ENCODE results near the gene KLC1. TPM values are rescaled to one million over a fixed set of nuclear protein-coding genes. Genes with fewer than 3 reads are reported as not detected.

Gene KLC1
- polyA plus RNA-seq, 3 donors, result 81.6 to 89.5 (median 85.6) TPM

DNA sequence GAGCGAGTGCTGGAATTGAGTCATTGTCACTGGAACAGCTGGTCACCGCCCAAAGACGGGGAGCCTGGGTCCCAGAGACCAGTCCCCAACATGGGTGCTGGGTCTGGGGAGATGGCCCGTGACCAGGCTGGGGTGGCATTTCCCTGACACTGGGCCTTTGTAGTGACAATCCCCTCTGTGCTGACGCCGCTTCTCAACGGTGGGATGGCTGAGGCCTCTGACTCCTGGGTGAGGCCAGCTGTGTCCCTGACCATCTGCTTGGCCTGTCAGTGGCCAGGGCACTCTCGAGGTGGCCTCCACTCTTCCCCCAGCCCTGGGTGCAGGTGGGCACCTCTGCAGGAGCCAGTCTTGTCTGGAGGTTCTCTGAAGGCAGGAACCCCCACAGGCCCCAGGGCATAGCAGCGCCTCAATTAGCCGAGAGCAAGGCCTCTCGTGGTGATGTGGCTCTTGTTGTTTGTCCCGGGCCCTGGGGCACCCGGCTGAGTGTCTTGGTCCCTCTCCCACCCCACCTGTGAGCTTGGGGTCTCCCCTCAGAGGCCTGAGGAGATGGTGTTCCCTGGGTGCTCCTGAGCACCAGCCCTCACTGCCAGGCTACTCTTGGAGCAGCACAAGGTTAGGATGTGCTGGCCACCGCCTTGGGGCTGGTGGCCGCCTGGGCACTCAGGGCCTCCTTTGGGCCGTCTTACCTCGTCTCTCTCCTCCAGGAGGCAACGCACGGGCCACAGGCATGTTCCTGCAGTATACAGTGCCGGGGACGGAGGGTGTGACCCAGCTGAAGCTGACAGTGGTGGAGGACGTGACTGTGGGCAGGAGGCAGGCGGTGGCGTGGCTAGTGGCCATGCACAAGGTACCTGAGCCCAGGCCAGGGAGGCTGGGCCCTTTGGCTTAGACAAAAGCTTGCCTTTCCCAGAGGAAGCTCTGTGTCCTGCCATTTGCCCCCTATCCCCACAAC lies 103.2 kb downstream of the KLC1 start:
- no peak for DNase-seq (ENCODE audit: low read depth in 3 of 3, low spot score in 2 of 3)

DNA sequence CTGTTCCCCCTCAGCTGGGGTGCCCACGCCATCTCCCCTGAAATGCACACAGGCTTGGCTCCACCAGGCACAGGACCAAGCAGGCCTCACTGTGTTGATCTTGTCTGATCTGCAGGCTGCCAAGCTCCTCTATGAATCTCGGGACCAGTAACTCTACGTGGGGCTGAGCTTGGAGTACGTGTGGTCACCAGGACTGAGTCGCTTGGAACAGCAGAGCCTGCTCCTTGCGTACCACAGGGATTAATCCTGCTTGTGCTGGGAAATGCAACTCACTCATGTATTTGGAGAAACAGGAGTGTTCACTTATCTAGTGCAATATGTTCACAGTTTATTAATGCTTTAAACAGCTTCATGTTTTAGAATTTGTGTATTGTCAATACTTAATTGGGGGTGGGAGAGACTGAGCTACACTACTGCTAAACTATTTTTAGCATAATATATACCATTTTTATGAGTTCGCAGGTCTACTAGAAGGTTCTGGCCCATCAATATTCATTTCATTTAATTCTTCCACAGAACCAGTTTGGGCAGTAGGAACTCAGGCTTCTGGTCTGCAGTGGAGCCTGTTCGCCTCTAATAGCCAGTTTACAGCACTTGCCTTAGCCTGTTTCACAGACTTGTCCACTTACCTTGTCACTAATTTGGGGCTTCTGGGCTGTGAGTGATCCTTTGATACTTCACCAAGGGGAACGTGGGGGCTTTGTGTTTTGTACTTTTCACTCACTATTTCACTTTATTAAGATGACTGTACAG lies 104.0 kb downstream of the KLC1 start:
- no peak for DNase-seq (ENCODE audit: low read depth in 3 of 3, low spot score in 2 of 3)

DNA sequence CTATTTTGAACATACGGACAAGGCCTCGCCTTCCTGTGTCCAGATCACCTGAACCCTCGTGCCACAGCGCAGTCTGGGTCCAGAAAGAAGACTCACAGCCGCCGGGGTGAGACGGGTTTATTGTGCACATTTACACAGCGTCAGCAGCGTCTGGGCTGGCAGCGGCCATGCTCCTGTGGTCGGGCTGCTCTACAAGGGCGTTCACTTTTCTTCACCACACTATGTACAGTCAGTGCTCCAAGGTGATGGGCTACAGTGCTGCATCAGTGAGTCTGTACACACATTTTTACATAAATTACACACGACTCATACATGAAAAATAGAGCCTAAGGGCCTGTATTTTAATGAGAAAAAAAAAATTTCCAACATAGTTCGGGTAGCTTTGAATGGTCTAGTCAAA lies 104.6 kb downstream of the KLC1 start:
- no peak for DNase-seq (ENCODE audit: low read depth in 3 of 3, low spot score in 2 of 3)

DNA sequence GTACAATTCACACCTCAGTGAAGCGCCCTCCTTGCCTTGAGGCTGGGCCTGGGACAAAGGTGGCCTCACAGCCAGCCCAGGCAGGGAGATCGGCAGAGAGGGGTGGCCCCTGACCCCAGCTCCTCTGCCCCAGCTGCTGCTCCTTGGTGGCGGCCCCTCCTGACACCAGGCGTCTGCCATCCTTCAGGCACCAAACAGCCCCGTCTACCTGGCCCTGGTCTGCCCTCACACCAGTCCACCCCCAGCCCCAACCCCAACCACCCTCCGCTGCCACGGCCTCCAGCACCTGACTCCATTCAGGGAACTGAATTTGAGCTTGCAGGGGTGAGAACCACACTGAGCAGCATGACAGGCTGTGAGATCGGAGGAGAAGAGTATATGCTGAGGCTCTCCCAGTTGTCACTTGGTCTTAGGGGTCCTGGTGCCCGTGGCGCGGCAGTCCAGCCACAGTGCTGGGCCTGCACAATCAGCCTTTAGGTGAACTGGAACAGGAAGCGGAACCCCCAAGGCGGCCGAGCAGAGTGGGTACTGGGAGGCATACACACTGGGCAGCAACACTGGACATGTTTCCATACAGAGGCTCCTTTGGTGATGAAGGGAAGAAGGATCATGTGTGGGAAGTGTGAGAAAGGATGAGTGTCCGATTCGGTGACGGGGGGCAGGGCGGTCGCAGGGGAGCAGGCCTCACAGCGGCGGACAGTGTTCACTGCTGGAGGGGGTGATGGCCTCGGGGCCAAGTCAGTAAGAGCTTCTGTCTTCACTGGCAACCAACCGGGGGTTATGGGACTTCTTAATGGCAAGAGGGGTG lies 105.3 kb downstream of the KLC1 start:
- DNase-seq (ENCODE audit: low read depth in 3 of 3, low spot score in 2 of 3), result no peak

DNA sequence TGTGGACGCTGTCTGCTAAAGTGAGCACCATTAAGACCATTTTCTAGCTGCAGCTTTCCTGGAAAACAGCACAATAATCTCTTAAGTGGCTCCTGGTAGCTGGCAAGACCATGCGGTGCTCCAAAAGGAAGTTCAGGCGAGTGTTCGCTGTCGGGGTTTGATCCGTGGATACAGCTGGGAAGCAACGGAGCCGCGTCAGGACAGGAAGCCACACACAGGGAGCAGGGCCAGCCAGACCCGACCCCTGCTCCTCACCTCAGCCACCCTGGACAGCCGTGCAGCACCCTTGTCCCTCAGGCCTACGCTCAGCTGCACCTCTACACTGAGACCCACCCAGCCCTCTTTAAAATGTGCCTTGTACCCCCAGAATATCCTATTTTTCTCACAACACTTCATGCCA lies 106.0 kb downstream of the KLC1 start:
- no peak for DNase-seq (ENCODE audit: low read depth in 3 of 3, low spot score in 2 of 3)

DNA sequence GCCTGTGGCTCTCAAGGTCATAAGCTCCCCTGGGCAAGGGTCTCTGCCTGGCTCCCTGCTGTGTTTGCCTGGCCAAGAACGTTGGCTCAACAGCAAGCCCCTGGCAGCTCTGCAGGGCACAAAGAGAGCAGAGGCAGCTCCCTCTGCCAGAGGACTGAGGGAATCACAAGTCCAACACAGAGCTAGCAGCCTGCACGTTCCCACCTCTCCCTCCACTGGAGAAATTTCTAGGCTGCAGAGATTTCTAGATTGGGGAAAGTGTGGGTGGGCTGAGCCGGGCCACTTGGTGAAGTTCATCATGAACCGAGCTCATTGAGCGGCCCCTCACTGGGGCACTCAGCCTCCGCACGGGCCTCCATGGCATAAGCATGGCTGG lies 106.4 kb downstream of the KLC1 start:
- DNase-seq (ENCODE audit: low read depth in 3 of 3, low spot score in 2 of 3), result no peak

DNA sequence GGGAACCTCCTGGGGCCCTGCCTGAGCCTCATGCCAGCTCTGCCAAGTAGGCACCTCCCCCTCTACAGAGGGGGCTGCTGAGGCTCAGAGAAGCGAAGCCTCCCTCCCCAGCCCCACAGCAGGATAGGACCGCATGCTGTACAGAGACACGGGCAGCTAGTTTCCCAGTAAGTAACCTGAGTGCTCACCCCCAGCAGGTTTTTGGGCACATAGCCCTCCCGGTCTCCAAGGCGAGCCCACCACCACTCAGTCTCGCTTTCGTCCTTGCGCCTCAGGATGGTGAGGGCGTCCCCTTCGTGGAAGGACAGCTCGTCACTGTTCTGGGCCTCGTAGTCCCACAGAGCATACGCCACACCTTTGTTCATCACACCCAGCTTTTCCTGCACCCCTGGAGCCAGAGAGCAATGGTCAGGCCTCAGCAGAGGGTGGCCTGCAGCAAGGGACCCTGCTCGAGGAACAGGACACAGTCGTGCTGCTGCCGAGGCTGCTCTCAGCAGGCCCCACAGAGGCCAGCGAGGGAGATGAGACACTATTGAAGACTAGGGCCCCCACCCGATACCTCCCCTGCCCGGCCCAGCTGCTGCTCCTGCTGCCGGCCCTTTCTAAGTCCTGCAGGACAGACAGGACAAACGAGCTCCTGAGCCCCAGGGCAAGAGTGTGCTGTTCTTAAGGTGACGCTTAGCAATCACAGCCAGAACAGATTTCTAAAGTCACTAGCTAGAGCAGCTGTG lies 107.0 kb downstream of the KLC1 start:
- no peak for DNase-seq (ENCODE audit: low read depth in 3 of 3, low spot score in 2 of 3)

DNA sequence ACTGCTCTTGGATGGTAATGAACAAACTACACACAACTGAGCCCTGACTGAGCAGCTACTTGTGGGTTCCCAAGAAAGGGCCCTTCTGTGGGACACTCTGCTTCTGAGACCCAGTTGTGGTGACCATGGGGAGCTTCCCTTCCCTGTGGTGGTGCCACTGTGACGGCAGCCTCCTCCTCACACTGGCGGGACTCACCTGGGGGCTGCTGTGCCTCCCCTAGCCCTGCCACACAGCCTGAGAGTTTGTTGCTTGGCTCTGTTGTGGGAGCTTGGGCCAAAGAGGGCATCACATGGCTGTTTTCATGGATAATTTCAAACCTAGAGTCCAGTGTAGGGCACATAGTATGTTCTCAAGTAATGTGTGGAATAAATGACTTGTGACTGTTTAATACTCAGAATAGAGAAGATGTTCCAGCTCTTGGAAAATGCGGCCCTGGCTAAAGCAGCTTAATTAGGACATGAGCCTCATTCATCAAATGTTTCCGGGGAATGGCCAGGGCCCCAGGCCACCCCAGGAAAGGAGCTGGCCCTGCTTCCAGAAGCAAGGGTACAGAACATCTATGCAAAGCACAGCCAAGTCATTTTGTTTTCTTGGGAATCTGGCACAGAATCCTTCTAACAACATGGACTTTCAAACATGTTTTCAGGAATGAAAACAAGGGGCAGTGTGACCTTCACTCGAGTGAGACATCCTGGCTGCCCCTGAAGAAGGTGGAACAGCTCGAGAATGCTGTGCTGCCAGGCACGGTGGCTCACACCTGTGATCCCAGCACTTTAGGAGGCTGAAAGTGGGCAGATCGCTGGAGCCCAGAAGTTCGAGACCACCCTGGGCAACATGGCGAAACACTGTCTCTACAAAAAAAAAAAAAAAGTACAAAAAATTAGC lies 107.8 kb downstream of the KLC1 start:
- no peak for DNase-seq (ENCODE audit: low read depth in 3 of 3, low spot score in 2 of 3)

DNA sequence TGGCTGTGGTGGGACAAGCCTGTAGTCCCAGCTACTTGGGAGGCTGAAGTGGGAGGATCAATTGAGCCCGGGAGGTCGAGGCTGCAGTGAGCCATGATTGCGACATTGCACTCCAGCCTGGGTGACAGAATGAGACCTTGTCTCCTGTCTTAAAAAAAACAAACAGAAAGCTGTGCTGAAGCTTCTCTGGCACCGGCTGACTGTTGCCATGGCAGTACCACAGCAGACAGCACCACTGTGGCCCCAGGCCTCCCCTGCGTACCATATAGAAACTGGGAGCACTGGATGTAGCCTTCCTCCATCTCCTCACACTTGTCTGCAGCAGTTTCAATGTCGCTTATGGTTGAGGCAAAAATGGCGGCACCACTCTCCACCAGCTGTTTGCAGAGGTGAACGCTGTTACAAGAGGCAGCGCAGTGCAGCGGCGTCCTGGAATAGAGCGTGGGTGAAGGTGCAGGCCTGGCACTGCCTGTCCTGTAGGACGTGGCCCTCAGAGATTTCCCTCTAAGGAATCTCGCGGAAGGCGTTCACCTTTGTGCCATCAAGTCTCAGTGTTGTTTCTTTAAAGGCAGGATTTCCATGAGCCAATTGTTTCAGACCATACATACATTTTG lies 108.5 kb downstream of the KLC1 start:
- no peak for DNase-seq (ENCODE audit: low read depth in 3 of 3, low spot score in 2 of 3)

DNA sequence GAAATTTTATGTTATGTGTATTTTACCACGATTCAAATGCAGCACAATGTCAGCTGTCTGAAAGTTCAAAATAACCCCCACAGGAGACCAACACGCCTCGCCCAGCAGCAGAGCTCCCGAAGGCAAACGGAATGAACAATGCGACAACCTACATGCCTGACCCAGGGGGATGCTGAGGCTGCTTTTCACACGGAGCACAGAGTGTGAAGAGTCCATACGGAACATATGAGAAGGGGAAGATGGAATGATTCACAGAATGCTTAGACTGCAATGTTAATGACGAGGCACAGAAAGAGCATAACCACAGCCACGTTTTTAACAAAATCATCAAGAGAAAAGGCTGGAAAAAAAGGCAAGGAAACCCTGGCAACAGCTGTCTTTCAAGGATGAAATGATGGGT lies 109.2 kb downstream of the KLC1 start:
- DNase-seq (ENCODE audit: low read depth in 3 of 3, low spot score in 2 of 3), result no peak

DNA sequence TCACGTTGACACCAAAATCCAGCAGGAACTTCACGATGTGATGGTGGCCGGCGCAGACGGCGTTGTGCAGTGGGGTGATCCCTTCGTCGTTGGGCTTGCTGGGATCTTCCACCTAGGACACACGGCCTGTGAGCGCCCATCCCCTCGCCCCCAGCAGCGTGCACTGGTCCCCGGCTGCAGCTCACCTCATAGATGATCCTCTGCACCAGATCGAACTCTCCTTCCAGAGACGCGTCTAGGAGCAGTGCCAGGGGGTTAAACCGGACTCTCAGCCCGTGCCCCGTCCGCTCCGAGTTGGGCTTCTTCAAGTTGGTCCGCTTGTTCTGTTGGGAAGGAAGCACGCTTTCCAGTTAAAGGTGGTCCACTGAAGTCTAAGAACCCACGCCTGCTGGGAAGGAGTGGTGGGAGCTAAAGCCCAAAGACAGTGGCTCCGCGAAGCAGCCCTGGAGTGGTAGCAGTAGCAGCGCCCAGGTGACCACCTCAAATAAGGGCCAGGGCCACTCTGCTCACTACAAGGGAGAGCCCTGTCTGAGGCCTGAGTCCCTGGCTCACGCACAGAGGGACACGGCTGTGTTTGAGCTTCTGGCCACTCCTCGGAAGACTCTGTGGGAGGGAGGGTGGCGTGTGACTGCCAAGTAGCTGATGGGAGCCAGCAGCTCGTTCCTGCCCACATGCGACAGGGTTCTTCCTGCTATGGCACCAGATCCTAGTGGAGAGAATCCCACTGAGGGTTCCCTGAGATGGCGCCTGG lies 109.9 kb downstream of the KLC1 start:
- no peak for DNase-seq (ENCODE audit: low read depth in 3 of 3, low spot score in 2 of 3)

DNA sequence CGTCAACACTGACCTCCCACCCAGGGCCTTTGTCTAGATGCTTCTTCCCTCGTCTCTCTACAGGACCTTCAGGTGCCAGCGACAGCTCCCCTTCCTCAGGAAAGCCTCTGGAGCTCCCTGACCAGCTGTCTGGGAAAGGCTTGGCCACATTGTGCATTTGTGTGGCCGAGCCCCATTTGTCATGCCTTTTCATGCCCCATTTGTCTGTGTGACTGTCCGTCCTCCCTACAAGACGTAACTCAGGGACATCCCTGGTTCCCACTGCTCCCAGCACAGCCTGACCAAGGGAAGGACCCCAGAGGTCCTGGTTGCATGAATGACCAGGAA lies 110.4 kb downstream of the KLC1 start:
- no peak for DNase-seq (ENCODE audit: low read depth in 3 of 3, low spot score in 2 of 3)

DNA sequence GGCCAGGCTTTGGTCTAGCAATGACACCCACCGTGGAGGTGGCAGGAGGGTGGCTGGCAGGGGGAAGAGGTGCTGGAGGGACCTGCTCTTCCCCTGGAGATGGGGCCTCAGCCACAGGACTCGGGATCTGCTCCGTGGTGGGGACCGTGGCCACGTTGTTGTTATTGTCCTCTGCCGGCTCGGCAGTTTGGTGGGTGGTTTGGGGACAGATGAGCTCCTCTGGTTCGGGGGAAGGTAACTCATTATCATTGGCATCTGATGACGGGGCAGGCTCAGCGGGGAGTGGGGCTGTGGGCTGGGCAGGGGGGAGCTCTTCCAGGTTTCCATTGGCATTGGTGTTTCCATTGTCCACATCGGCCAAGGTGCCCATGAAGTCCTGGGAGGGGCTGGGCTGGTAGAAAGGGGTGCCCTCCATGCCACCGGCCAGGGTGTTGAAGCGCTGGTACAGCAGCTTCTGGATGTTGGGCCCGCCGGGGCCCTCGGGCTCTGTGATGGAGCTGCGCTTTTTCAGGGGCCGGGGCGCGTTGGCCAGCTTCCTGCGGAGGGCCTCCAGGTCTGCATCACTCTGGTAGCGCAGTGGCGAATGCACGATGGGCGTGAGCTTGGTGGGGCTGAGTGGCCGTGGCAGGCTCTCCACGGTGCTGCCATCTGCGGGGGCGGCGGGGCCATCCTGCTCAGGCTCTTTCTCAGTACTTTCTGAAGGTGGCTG lies 110.9 kb downstream of the KLC1 start:
- DNase-seq (ENCODE audit: low read depth in 3 of 3, low spot score in 2 of 3), result no peak

DNA sequence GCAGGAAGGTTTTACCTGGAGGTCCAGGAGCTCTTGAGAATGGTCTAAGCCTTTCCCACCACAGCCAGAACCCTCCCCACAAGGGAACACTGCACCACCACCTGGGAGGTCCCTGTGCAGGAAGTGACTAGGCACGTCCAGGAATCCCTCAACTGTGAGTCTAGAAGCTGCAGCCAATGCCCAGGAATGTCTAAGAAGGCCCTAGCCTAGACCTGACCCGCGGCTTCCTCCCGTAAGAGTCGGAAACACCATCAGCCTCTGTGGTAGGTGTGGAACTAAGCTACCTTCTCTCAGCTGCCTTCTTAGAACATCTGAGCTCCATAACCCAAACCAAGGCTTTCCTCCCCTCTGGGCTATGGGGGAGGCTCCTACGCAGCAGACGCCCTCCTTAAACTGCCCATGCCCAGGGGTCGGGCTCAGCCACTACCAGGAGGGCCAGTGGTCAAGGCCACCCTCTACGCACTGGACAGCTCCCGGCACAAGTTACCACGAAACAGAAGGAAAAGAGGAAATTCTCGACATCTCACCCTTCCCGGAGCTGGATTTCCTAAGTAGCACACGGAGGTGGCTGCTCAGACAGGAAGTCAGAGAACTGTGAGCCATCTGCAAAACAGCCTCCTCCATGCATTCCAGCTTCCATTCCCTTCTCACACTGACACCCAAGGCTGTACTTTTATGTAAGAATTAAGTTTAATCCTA lies 112.1 kb downstream of the KLC1 start:
- no peak for DNase-seq (ENCODE audit: low read depth in 3 of 3, low spot score in 2 of 3)

DNA sequence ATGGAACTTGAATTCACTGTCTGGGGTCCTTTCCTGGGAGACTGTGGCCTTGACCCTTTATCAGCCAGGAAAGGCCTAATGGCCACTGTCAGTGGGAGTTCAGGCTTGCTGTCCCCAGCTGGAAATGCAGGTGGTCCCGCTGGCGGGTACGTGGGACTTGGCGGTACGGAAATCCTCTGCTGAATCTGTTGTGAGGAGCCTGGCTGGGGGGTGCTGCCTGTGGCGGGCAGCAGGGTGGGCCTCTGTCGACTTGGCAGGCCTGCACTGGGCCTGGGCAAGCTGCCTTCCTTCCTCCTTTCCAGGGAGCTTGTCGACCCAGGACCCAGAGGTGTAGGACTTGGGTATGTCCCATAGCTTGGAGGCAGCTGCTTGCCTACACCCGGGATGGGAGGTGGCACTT lies 112.9 kb downstream of the KLC1 start:
- no peak for DNase-seq (ENCODE audit: low read depth in 3 of 3, low spot score in 2 of 3)

DNA sequence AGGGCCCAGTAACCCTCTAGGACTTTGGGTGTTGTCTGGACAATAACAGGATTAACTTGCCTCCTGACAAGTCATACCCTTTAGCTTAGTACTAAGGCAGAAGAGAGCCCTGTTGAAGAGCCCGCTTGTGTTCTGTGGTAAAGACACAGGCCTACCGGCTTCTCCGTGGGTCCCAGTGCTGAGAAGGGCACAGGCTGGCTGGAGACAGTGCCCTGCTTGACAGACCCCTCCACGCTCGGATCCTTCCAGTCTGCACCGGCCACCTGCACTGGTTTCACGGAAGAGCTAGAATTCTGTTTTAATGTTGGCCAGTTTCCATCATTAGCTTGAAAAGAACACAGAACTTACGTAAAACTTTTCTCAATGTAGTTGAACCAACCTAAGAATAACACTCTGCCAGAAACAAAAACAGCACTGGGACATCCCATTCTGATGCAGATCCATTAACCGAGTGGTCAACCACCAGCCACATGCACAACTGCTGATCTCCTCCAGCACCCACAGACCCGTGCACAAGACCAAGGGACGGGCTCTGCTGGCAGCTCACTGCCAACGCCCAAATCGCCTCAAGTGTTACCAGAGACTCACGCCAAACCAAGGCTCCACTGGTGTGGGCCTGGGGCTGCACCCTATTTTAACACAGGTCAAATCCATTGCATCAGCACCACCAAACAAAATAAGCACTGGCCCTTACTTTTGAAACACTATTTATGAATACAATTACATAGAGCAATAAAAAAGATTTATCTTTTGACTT lies 113.7 kb downstream of the KLC1 start:
- no peak for DNase-seq (ENCODE audit: low read depth in 3 of 3, low spot score in 2 of 3)

DNA sequence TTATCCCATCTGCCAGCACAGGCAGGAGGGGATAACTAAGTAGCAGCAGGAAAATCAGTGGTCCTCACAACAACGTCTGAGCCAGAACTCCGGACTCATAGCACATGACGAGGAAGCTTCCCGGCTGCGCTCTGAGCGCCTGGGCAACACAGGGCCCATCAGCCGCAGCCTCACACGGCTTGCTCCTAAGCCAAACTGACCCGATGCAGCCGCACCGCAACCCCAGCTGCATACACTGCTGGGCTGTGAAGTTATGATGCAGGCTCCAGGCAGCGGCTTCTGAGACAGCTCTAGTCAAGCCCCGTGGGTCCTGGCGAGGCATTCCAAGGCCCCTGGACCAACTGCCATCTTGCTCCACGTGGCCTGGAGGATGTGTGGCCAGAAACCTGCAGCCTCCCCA lies 114.7 kb downstream of the KLC1 start:
- DNase-seq (ENCODE audit: low read depth in 3 of 3, low spot score in 2 of 3), result no peak
